Psoas muscle (tissue), 8 donors: ENCODE measurements around the gene PFKP. TPM values are rescaled to one million over a fixed set of nuclear protein-coding genes. Genes with fewer than 3 reads are reported as not detected.

ENCODE experiments used
- ATAC-seq, 4 donors: fragments of 200-7000 bp; cut with Tn5 transposase; one replicate each; pipeline ENCODE4 v1.9.1; 2020; ENCODE audit warnings: moderate library complexity in 3 of 4, mild to moderate bottlenecking in 2 of 4
- DNase-seq, 2 donors: peaks; one replicate each; pipeline ENCODE4 v3.0.0-alpha.2; 2020
- H3K27ac ChIP-seq: fragments of 200-600 bp; one replicate; pipeline ENCODE4 v1.8.0; 2022
- H3K27me3 ChIP-seq, 3 donors: fragments of 200-600 bp in 1 of 3; one replicate each; pipeline versions ENCODE4 v1.6.1 to v1.8.0; 2013 to 2022; ENCODE audit warnings: low read length in 2 of 3, mild to moderate bottlenecking in 2 of 3, moderate library complexity in 1 of 3; ENCODE audit not compliant: insufficient read depth in 3 of 3
- H3K36me3 ChIP-seq, 2 donors: fragments of 200-600 bp in 1 of 2; one replicate each; pipeline versions ENCODE4 v1.6.1 to v1.8.0; 2013 to 2022; ENCODE audit warnings: low read depth in 1 of 2, mild to moderate bottlenecking in 1 of 2, moderate library complexity in 1 of 2; ENCODE audit not compliant: insufficient read depth in 1 of 2
- H3K4me1 ChIP-seq: fragments of 200-600 bp; one replicate; pipeline ENCODE4 v1.8.0; 2022
- H3K4me3 ChIP-seq: fragments of 200-600 bp; one replicate; pipeline ENCODE4 v1.8.0; 2022; ENCODE audit warnings: mild to moderate bottlenecking
- H3K9me3 ChIP-seq: fragments of 200-600 bp; one replicate; pipeline ENCODE4 v1.8.0; 2022
- CTCF ChIP-seq: fragments of 200-600 bp; IDR thresholded peaks from one replicate; pipeline ENCODE4 v1.8.0; 2022; ENCODE audit warnings: antibody characterized with exemption
- WGBS, 3 donors: extraction: QIAGEN DNeasy Blood & Tissue Kit; methylation state at CpG; one replicate each; pipeline versions ENCODE4 v1.1.6 to v1.1.7; 2013; 5-methylcytosine and 5-hydroxymethylcytosine counted together
- intact Hi-C, 2 donors: fragments of 100-400 bp; cut with DNase I; formaldehyde crosslinking; loops; one replicate each; pipeline versions ENCODE4 v1.11.0 to v1.14.2; 2022
- polyA plus RNA-seq, 3 donors: library from polyadenylated mRNA; stranded (reverse); fragments of 200-250 nt; gene quantifications; one replicate each; pipeline ENCODE4 v1.2.3, GENCODE V29; 2013
- total RNA-seq, 4 donors: library from RNA; stranded (reverse); fragmentation: NEBNext Ultra II Directional in 2 of 4; extraction: Animal tissue kit (Norgen Biotek cat#: 25700) in 2 of 4; gene quantifications; one replicate each; pipeline versions ENCODE4 v1.2.1 to v1.2.4, GENCODE V29; 2021 to 2023
- donor health status: healthy with polysubstance abuse.
- donor health status: DM: no; HTN: no; CAD: no; lungs with moderate emphysema.
- donor health status: Bipolar disorder and iron deficiency.
- donor health status: healthy.
- donor health status: DM: yes; HTN: yes; CAD: no.
- donor health status: DM: no; HTN: no; CAD: no.
- donor health status: DM: no; HTN: no; CAD: no.
- donor health status: DM: yes; HTN: yes; CAD: no.

The PFKP gene
- total and polyA plus RNA-seq, 7 donors, result 12.2 to 104 (median 33.4) TPM

GRCh38 chr10:3123571-3124411 lies 56.4 kb downstream of the PFKP start:
- Histone ChIP-seq H3K4me1 (peaks cover 16% of the 10 kb centered on the region), H3K36me3 (peaks cover 0 to 22% of the 10 kb centered on the region in 2 donors), H3K27me3 (no peaks in the 10 kb centered on the region), H3K9me3 (no peaks in the 10 kb centered on the region), H3K27ac (no peak overlapping the region), H3K4me3 (no peak overlapping the region)
- intact Hi-C loops, result no loop called here
- WGBS, 3 donors, result 78 to 83% (median 82%) methylated on average over 32 of the region's 32 CpGs
- TF ChIP-seq CTCF, result no peak
- no peak for DNase-seq
- no peak for ATAC-seq

- intact Hi-C loops, result no loop called here
- Histone ChIP-seq H3K36me3 (peaks cover 0 to 18% of the 10 kb centered on the region in 2 donors), H3K4me3 (no peak overlapping the region), H3K9me3 (no peaks in the 10 kb centered on the region), H3K27ac (no peak overlapping the region), H3K27me3 (no peaks in the 10 kb centered on the region), H3K4me1 (peaks cover 16% of the 10 kb centered on the region)
- TF ChIP-seq CTCF, result no peak
- WGBS, 3 donors, result 91 to 95% (median 95%) methylated on average over 40 of the region's 40 CpGs
- DNase-seq (no peak), ATAC-seq (no peak)
These were observed 57.2 kb downstream of the PFKP start for GRCh38 chr10:3124412-3125175.

GRCh38 chr10:3125527-3126170 lies 58.3 kb downstream of the PFKP start:
- Histone ChIP-seq H3K9me3 (no peaks in the 10 kb centered on the region), H3K36me3 (peaks cover 0 to 23% of the 10 kb centered on the region in 2 donors), H3K4me3 (no peak overlapping the region), H3K27me3 (no peaks in the 10 kb centered on the region), H3K4me1 (peaks cover 16% of the 10 kb centered on the region), H3K27ac (peak overlapping the region; percentile 86)
- DNase-seq, result no peak
- TF ChIP-seq CTCF, result no peak
- ATAC-seq, result no peak
- intact Hi-C loops, result no loop called here
- WGBS, 3 donors, result 85 to 90% (median 90%) methylated on average over 24 of the region's 24 CpGs

GRCh38 chr10:3126249-3126648 lies 58.9 kb downstream of the PFKP start:
- 69 to 83% (median 74%) methylated on average over 15 of the region's 15 CpGs for WGBS, 3 donors
- Histone ChIP-seq H3K36me3 (peaks cover 0 to 23% of the 10 kb centered on the region in 2 donors), H3K27ac (peak overlapping the region; percentile 86), H3K9me3 (no peaks in the 10 kb centered on the region), H3K4me1 (peaks cover 20% of the 10 kb centered on the region), H3K4me3 (peak overlapping the region; percentile 5), H3K27me3 (no peaks in the 10 kb centered on the region)
- no peak for DNase-seq
- no peak for TF ChIP-seq CTCF
- intact Hi-C loops, result no loop called here
- ATAC-seq, result no peak
